GM12865 (cell line): ENCODE measurements around the gene FBH1.
"Not testable (repeated sequence)": the region's sequence is repeated elsewhere in the genome, so short reads cannot be mapped to it uniquely, and the experiment has no call there.

ENCODE experiments used
- DNase-seq: peaks from one replicate; pipeline ENCODE4 v3.0.0; 2010; ENCODE audit warnings: low read depth
- H3K4me3 ChIP-seq: 2 replicates; pipeline ENCODE4 v1.5.1; 2011; ENCODE audit warnings: mild to moderate bottlenecking, low read depth, low read length, control low read depth
- CTCF ChIP-seq: IDR thresholded peaks from 2 replicates; pipeline ENCODE4 v1.5.1; 2011; ENCODE audit warnings: low read length, control low read depth, low read depth, inconsistent platforms; ENCODE audit not compliant: insufficient read depth; ENCODE audit errors: missing control alignments

The FBH1 gene

GRCh38 chr10:5943536-5943935 lies 53.5 kb downstream of the FBH1 start:
- no peak overlapping the region for H3K4me3 ChIP-seq
- DNase-seq = no peak
- no peak for TF ChIP-seq CTCF

GRCh38 chr10:5944389-5945189 lies 54.5 kb downstream of the FBH1 start:
- DNase-seq = no peak
- H3K4me3 ChIP-seq = no peak overlapping the region
- TF ChIP-seq CTCF = no peak

GRCh38 chr10:5945190-5945509 lies 55.1 kb downstream of the FBH1 start:
- H3K4me3 ChIP-seq = no peak overlapping the region
- no peak for DNase-seq
- TF ChIP-seq CTCF = no peak

- TF ChIP-seq CTCF = no peak
- DNase-seq = no peak
Observed at GRCh38 chr10:5945561-5946418, 55.7 kb downstream of the FBH1 start.

GRCh38 chr10:5946419-5946775 lies 56.4 kb downstream of the FBH1 start:
- not testable (repeated sequence) for H3K4me3 ChIP-seq, DNase-seq

More at GRCh38 chr10:5945561-5946418, 55.7 kb downstream of the FBH1 start:
- no peak overlapping the region for H3K4me3 ChIP-seq

- H3K4me3 ChIP-seq = no peak overlapping the region
- TF ChIP-seq CTCF = no peak
- no peak for DNase-seq
Observed at GRCh38 chr10:5946786-5947185, 56.7 kb downstream of the FBH1 start.

- DNase-seq = no peak
- no peak overlapping the region for H3K4me3 ChIP-seq
- TF ChIP-seq CTCF = no peak
Observed at GRCh38 chr10:5947471-5948207, 57.6 kb downstream of the FBH1 start.
